ENCODE results near the gene PRDM5. TPM values are rescaled to one million over a fixed set of nuclear protein-coding genes. Genes with fewer than 3 reads are reported as not detected.
A peak's percentile ranks its signal among the peaks of the same experiment; 100 is the strongest.

PRDM5 gene
- total and polyA plus RNA-seq, 2 donors (not counting 3 experiments of a cell fraction or from before 2014, with no cell fraction given), result 2.2 to 8.1 TPM

- FAIRE-seq, result no peak
- dilution Hi-C loops (cut with MboI; ENCODE audit: extremely low pct_ligation_motif_present, low sequenced_read_pairs) (no loop called here), intact Hi-C loops (cut with micrococcal nuclease) (loop anchor here (5.0 kb wide), 1 partner anchor 178 kb away; no protein-coding TSS in a partner anchor)
- H3K27ac ChIP-seq (ENCODE audit: insufficient read depth, low read depth, low read length), result no peak overlapping the region
- no peak for TF ChIP-seq GATA2 (IDR thresholded peaks at IDR 0.05; ENCODE audit: insufficient read depth, insufficient read length, low read depth, low read length)
- TF ChIP-seq FOS (IDR thresholded peaks at IDR 0.05; ENCODE audit: borderline replicate concordance, insufficient read depth, low read length), result peak; percentile 46
- no peak for TF ChIP-seq EZH2 (IDR thresholded peaks at IDR 0.05; ENCODE audit: borderline replicate concordance, low read depth, low read length, severe bottlenecking)
- TF ChIP-seq POLR2A (IDR thresholded peaks at IDR 0.05; ENCODE audit: low read depth, low read length), result no peak
- TF ChIP-seq MAX (IDR thresholded peaks at IDR 0.05; ENCODE audit: insufficient read depth, insufficient read length), result no peak
- no peak for TF ChIP-seq POLR2AphosphoS5 (IDR thresholded peaks at IDR 0.05; ENCODE audit: insufficient read depth, low read depth, low read length)
- TF ChIP-seq MYC (IDR thresholded peaks at IDR 0.05; ENCODE audit: low read depth, low read length), result no peak
- TF ChIP-seq, protein P1, sequence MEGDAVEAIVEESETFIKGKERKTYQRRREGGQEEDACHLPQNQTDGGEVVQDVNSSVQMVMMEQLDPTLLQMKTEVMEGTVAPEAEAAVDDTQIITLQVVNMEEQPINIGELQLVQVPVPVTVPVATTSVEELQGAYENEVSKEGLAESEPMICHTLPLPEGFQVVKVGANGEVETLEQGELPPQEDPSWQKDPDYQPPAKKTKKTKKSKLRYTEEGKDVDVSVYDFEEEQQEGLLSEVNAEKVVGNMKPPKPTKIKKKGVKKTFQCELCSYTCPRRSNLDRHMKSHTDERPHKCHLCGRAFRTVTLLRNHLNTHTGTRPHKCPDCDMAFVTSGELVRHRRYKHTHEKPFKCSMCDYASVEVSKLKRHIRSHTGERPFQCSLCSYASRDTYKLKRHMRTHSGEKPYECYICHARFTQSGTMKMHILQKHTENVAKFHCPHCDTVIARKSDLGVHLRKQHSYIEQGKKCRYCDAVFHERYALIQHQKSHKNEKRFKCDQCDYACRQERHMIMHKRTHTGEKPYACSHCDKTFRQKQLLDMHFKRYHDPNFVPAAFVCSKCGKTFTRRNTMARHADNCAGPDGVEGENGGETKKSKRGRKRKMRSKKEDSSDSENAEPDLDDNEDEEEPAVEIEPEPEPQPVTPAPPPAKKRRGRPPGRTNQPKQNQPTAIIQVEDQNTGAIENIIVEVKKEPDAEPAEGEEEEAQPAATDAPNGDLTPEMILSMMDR (IDR thresholded peaks at IDR 0.05; ENCODE audit: extremely low read depth in 1 of 2, insufficient read depth in 1 of 2, low read depth in 1 of 2, low read length in 2 of 2), result no peak
- no peak overlapping the region for H3K4me2 ChIP-seq (ENCODE audit: insufficient read depth, low read length)
- CTCF ChIA-PET, result interaction anchor here (1.0 kb wide), 1 partner anchor 12 kb away, joined by 3 read pairs; no protein-coding TSS in a partner anchor
- H3K27me3 ChIP-seq (ENCODE audit: control insufficient read depth in 2 of 2, insufficient read depth in 2 of 2, low read length in 2 of 2), result no peaks in the 10 kb centered on the region
- DNase-seq (ENCODE audit: low read depth, low spot score), result peak; percentile 68
- H3K9me3 ChIP-seq (replicated peaks; ENCODE audit: control insufficient read depth, insufficient read depth, low read length), result no peaks in the 10 kb centered on the region
- POLR2A ChIA-PET, result no interaction called here
- no peaks in the 10 kb centered on the region for H4K20me1 ChIP-seq (replicated peaks; ENCODE audit: control insufficient read depth, extremely low read depth, insufficient read depth, low read length)
- no peaks in the 10 kb centered on the region for H3K79me2 ChIP-seq (ENCODE audit: control insufficient read depth, insufficient read depth, low read length)
- no peaks in the 10 kb centered on the region for H3K9me1 ChIP-seq (replicated peaks; ENCODE audit: control insufficient read depth, extremely low read depth, insufficient read depth, low read length)
- H3K36me3 ChIP-seq (ENCODE audit: control insufficient read depth in 2 of 2, extremely low read depth in 1 of 2, insufficient read depth in 2 of 2, low read length in 2 of 2), result no peaks in the 10 kb centered on the region
- H3K9ac ChIP-seq (replicated peaks; ENCODE audit: extremely low read depth, insufficient read depth, low read length), result no peak overlapping the region
- BruUV-seq (replicated peaks), result no TSS peak
- H3K4me1 ChIP-seq (ENCODE audit: control insufficient read depth, extremely low read depth, insufficient read depth, low read length), result peaks cover 6% of the 10 kb centered on the region
- no peak overlapping the region for H2AFZ ChIP-seq (ENCODE audit: low read depth, low read length)
- no peak overlapping the region for H3K4me3 ChIP-seq (replicated peaks in 1 of 3; ENCODE audit: insufficient read depth in 1 of 3, low read depth in 1 of 3, low read length in 3 of 3)
These were observed 227.6 kb downstream of the PRDM5 start for GRCh38 chr4:120694973-120695372.

All from endothelial cell of umbilical vein (primary cell).